ENCODE results near the gene DNM3. TPM values are rescaled to one million over a fixed set of nuclear protein-coding genes. Genes with fewer than 3 reads are reported as not detected.

Gene DNM3
- total RNA-seq, 4 donors from 2014 or later = 2.7 to 4.5 (median 4.0) TPM

DNA sequence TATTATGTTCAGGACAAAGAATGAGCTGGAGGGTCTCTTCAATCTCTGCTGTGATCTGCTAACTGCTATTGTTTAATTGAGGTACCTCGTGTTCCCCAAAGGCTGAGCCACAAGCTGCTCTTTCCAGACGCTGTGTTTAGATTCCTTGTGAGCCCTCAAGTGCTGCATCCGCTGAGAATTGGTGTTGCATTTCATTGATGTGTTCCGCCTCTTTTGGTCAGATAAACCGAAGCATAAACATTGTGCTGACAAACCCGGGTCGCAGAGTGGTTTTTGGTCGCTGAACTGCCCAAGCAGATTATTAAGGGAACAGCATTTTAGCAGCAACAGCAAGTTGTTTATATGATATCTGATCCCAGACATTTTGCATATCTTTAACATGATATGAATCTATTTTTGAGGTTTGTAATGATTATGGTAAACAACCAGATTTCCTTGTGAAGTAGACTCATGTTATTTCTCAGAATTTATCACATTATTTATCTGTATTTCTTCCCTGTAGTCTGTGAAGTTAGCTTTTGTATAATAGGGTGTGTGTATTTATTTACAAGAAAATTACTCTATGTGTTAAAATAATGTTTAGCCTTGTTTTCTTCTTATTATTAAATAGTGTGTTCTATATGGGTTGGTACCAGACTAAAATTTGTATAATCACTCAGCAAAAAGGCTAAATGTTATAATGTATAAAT is 362.0 kb downstream of the DNM3 start:
- TF ChIP-seq POLR2A (IDR thresholded peaks at IDR 0.05) = no peak
- TF ChIP-seq CTCF (IDR thresholded peaks at IDR 0.05) = no peak
- intact Hi-C loops (cut with DNase I; ENCODE audit: low total_unique reads) = no loop called here
- WGBS, 2 donors = 68 to 73% methylated on average over 8 of the region's 8 CpGs

DNA sequence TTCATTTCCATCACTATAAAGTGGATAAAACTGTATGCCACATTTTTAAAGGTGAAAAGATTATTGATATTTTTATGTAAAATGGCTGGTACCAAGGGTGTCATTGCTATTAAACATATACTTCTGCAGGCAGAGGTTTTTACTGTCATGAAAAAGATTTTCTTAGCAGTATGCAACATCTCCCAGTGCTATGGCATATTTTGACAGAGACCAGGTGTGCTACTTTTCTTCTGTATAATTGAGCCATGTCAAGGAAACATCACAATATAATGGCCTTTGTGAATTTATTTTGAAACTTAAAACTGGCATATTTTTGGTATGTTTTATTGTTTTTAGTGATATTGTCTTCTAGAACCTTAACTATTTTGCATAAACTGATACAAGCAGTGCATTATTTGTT is 362.6 kb downstream of the DNM3 start:
- no peak for DNase-seq (ENCODE audit: low spot score in 2 of 2)
- no peak overlapping the region for H3K4me3 ChIP-seq (ENCODE audit: low read depth, poor library complexity, severe bottlenecking)
- no peak for TF ChIP-seq CTCF (IDR thresholded peaks at IDR 0.05)
- intact Hi-C loops (cut with DNase I; ENCODE audit: low total_unique reads) = no loop called here

More for the DNA sequence above, 362.0 kb downstream of the DNM3 start:
- DNase-seq (ENCODE audit: low spot score in 2 of 2) = no peak
- H3K4me3 ChIP-seq (ENCODE audit: low read depth, poor library complexity, severe bottlenecking) = no peak overlapping the region

- TF ChIP-seq POLR2A (IDR thresholded peaks at IDR 0.05) = no peak
- TF ChIP-seq CTCF (IDR thresholded peaks at IDR 0.05) = no peak
- no peak overlapping the region for H3K4me3 ChIP-seq (ENCODE audit: low read depth, poor library complexity, severe bottlenecking)
- DNase-seq (ENCODE audit: low spot score in 2 of 2) = no peak
- intact Hi-C loops (cut with DNase I; ENCODE audit: low total_unique reads) = no loop called here
Measured at GRCh38 chr1:172206256-172206655, 365.0 kb downstream of the DNM3 start.

DNA sequence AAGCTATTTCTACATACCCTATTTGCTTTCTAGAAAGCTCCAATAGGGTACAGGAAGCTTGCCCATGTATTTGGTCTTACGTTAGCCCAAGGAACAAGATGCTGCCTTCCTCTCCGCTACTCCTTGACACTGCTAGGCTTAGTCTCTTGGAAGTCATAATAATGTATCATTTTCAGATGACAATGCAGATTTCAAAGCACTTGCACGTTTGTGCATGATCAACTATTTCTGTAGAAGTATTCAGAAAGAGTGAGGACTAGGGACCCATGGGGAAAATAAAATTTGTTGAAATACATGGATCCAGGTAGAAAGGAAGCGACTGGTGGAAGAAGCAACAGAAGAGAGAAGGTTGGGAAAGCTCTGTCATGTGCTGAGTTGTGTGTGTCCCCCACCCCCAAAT is 367.3 kb downstream of the DNM3 start:
- 92 to 93% methylated on average over 4 of the region's 4 CpGs for WGBS, 2 donors

GRCh38 chr1:172211221-172211620 is 369.9 kb downstream of the DNM3 start:
- 83 to 88% methylated on average over 5 of the region's 5 CpGs for WGBS, 2 donors
- TF ChIP-seq POLR2A (IDR thresholded peaks at IDR 0.05) (no peak), CTCF (IDR thresholded peaks at IDR 0.05) (no peak)
- intact Hi-C loops (cut with DNase I; ENCODE audit: low total_unique reads) = no loop called here
- no peak for DNase-seq (ENCODE audit: low spot score in 2 of 2)
- H3K4me3 ChIP-seq (ENCODE audit: low read depth, poor library complexity, severe bottlenecking) = no peak overlapping the region

More for the DNA sequence above, 367.3 kb downstream of the DNM3 start:
- no peak overlapping the region for H3K4me3 ChIP-seq (ENCODE audit: low read depth, poor library complexity, severe bottlenecking)
- no peak for DNase-seq (ENCODE audit: low spot score in 2 of 2)
- intact Hi-C loops (cut with DNase I; ENCODE audit: low total_unique reads) = no loop called here
- no peak for TF ChIP-seq CTCF (IDR thresholded peaks at IDR 0.05)

DNA sequence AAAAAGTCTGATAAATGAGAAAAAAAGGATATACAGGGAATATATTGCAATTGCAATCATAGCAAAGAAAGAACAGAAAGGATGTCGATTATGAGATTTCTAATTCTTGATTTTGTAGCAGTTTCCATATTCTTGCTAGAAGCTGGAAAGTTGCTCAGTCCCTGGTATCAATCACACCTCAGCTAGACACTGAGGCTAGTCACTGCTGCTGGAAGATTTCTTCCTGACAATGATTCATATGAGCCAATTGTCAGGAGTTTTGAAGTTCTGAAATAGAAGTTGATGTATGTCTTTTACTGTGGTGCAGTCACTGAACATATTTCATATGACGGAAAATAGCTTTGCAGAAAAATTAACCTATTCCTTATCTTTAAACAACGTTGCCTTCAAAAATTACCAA is 370.8 kb downstream of the DNM3 start:
- WGBS, 2 donors = 75 to 77% methylated on average over 3 of the region's 3 CpGs
- TF ChIP-seq POLR2A (IDR thresholded peaks at IDR 0.05) (no peak), CTCF (IDR thresholded peaks at IDR 0.05) (no peak)
- no peak for DNase-seq (ENCODE audit: low spot score in 2 of 2)
- intact Hi-C loops (cut with DNase I; ENCODE audit: low total_unique reads) = no loop called here
- no peak overlapping the region for H3K4me3 ChIP-seq (ENCODE audit: low read depth, poor library complexity, severe bottlenecking)

All from lower leg skin (tissue), 4 donors.